GM23248 (cell line): ENCODE data around the gene RAD51B. TPM values are rescaled to one million over a fixed set of nuclear protein-coding genes. Genes with fewer than 3 reads are reported as not detected.

Experiments used
- DNase-seq: peaks from one replicate; pipeline ENCODE4 v3.0.0-alpha.2; 2015
- H2AFZ ChIP-seq: fragments of 200-600 bp; sonication (generic); 2 replicates; pipeline ENCODE4 v1.6.1; 2016; ENCODE audit warnings: antibody characterized with exemption
- H3F3A ChIP-seq: fragments of 200-600 bp; sonication (generic); 2 replicates; pipeline ENCODE4 v1.6.1; 2016; ENCODE audit warnings: mild to moderate bottlenecking, antibody characterized with exemption, mixed run types; ENCODE audit not compliant: insufficient read depth
- H3K27ac ChIP-seq: fragments of 200-600 bp; sonication (generic); 2 replicates; pipeline ENCODE4 v1.5.1; 2016; ENCODE audit warnings: mild to moderate bottlenecking
- H3K27me3 ChIP-seq: fragments of 200-600 bp; sonication (generic); replicated peaks from 2 replicates; pipeline ENCODE4 v1.6.1; 2016; ENCODE audit warnings: mild to moderate bottlenecking; ENCODE audit not compliant: insufficient read depth
- H3K36me3 ChIP-seq: fragments of 200-600 bp; sonication (generic); 2 replicates; pipeline ENCODE4 v1.6.1; 2016; ENCODE audit warnings: low read depth, mild to moderate bottlenecking
- H3K4me1 ChIP-seq: fragments of 200-600 bp; sonication (generic); 2 replicates; pipeline ENCODE4 v1.6.1; 2016; ENCODE audit warnings: mild to moderate bottlenecking; ENCODE audit not compliant: insufficient read depth
- H3K4me2 ChIP-seq: fragments of 200-600 bp; sonication (generic); one replicate; pipeline ENCODE4 v1.6.1; 2016; ENCODE audit warnings: mild to moderate bottlenecking; ENCODE audit not compliant: unreplicated experiment
- H3K4me3 ChIP-seq: fragments of 200-600 bp; sonication (generic); 2 replicates; pipeline ENCODE4 v1.5.1; 2016; ENCODE audit warnings: mild to moderate bottlenecking
- H3K79me2 ChIP-seq: fragments of 200-600 bp; sonication (generic); 2 replicates; pipeline ENCODE4 v1.6.1; 2016; ENCODE audit warnings: mild to moderate bottlenecking; ENCODE audit not compliant: insufficient read depth
- H3K9ac ChIP-seq: fragments of 200-600 bp; sonication (generic); 2 replicates; pipeline ENCODE4 v1.6.1; 2016; ENCODE audit warnings: mild to moderate bottlenecking
- H3K9me2 ChIP-seq: fragments of 200-600 bp; sonication (generic); 2 replicates; pipeline ENCODE4 v1.6.1; 2016; ENCODE audit warnings: mixed run types, mild to moderate bottlenecking, moderate library complexity; ENCODE audit not compliant: insufficient read depth
- H3K9me3 ChIP-seq: fragments of 200-600 bp; sonication (generic); one replicate; pipeline ENCODE4 v1.6.1; 2017; ENCODE audit warnings: low read depth
- H4K20me1 ChIP-seq: fragments of 200-600 bp; sonication (generic); 2 replicates; pipeline ENCODE4 v1.6.0; 2016; ENCODE audit not compliant: insufficient read depth
- EZH2 ChIP-seq: fragments of 200-600 bp; sonication (generic); IDR thresholded peaks from 2 replicates; pipeline ENCODE4 v1.6.1; 2018; ENCODE audit warnings: antibody characterized with exemption, mild to moderate bottlenecking; ENCODE audit not compliant: insufficient read depth, poor library complexity, severe bottlenecking
- EZH2phosphoT487 ChIP-seq: fragments of 200-600 bp; sonication (generic); IDR thresholded peaks from 2 replicates; pipeline ENCODE4 v1.6.1; 2018; ENCODE audit warnings: antibody characterized with exemption, moderate library complexity, mild to moderate bottlenecking, low read depth; ENCODE audit not compliant: insufficient read depth
- WGBS, 2 experiments: methylation state at CpG; one replicate each; pipeline ENCODE4 v1.1.6; 2015 to 2017; ENCODE audit warnings: low lambda C conversion rate in 2 of 2, low coverage in 1 of 2; ENCODE audit errors: missing lambda C conversion rate in 2 of 2; 5-methylcytosine and 5-hydroxymethylcytosine counted together
- in situ Hi-C: fragments of 300-500 bp; cut with MboI; formaldehyde crosslinking; loops from 2 replicates; pipeline ENCODE4 v1.15.0; 2020
- polyA plus RNA-seq: library from polyadenylated mRNA; unstranded; fragments of >200 nt; fragmentation: Nextera tagmentation; extraction: Ambion mirVana; gene quantifications from 2 replicates; pipeline ENCODE4 v1.2.1, GENCODE V29; 2016
- total RNA-seq: library from RNA; depleted of rRNA; stranded (reverse); fragments of >200 nt; shearing (Covaris generic); gene quantifications from 2 replicates; pipeline ENCODE4 v1.2.3, GENCODE V29; 2014

Gene RAD51B
- total and polyA plus RNA-seq, 2 experiments from 2014 or later = 4.0 to 8.8 TPM

DNA sequence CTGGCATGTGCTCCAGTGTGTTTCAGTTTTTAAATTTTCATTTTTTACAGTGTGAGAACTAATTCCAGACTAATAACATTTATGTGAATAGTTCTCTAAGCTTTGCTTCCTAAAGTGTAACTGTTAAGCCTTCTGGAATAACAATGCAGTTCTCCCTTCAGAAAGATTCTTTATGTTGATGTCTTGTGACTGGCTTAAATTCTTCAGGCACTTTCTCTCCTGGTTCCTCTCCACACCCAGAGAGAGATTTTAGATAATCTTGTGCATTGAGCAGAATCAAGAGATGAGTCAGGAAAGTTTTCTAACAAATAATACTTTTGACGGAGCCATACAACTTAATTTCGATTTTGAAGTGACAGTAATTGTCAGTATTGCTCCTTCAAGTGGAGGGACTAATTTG lies 118.5 kb downstream of the RAD51B start:
- in situ Hi-C loops = no loop called here
- Histone ChIP-seq H3K27ac (no peak overlapping the region), H3K9me2 (no peaks in the 10 kb centered on the region), H3K4me3 (no peak overlapping the region), H3K27me3 (no peaks in the 10 kb centered on the region), H3K9me3 (no peaks in the 10 kb centered on the region), H3K36me3 (no peaks in the 10 kb centered on the region), H3K4me1 (peaks cover 34% of the 10 kb centered on the region), H4K20me1 (no peaks in the 10 kb centered on the region), H3K79me2 (0 out of 2 replicates have a peak, but pooled peaks cover 4% of the 10 kb centered on the region), H3K4me2 (no peak overlapping the region), H3F3A (peaks cover 28% of the 10 kb centered on the region), H3K9ac (no peak overlapping the region), H2AFZ (no peak overlapping the region)
- TF ChIP-seq EZH2 (no peak), EZH2phosphoT487 (no peak)
- DNase-seq = no peak
- WGBS, 2 experiments = 47 to 57% methylated on average over 2 of the region's 2 CpGs

GRCh38 chr14:67940486-67941455 lies 121.2 kb downstream of the RAD51B start:
- H3K27ac ChIP-seq = peak overlapping the region; percentile 69
- TF ChIP-seq EZH2phosphoT487 (no peak), EZH2 (no peak)
- H4K20me1 ChIP-seq = no peaks in the 10 kb centered on the region
- H3K4me1 ChIP-seq = peaks cover 39% of the 10 kb centered on the region
- WGBS, 2 experiments = 2 to 4% methylated on average over 4 of the region's 4 CpGs
- no peaks in the 10 kb centered on the region for H3K9me2 ChIP-seq
- no peaks in the 10 kb centered on the region for H3K9me3 ChIP-seq
- H3K79me2 ChIP-seq = peaks cover 4% of the 10 kb centered on the region; the same call in 1 of the 2 replicates
- H3F3A ChIP-seq = peaks cover 28% of the 10 kb centered on the region
- no peaks in the 10 kb centered on the region for H3K27me3 ChIP-seq
- H3K36me3 ChIP-seq = no peaks in the 10 kb centered on the region
- 0 out of 2 replicates have a peak overlapping the region, but pooled peaks have one; percentile 10 for H2AFZ ChIP-seq
- in situ Hi-C loops = loop anchor here (10.0 kb wide), 2 partner anchors 304 to 884 kb away; no protein-coding TSS in a partner anchor
- peak overlapping the region; percentile 48 for H3K9ac ChIP-seq
- peak overlapping the region; percentile 43 for H3K4me3 ChIP-seq
- DNase-seq = peak; percentile 73
- H3K4me2 ChIP-seq = peak overlapping the region; percentile 68

GRCh38 chr14:67941456-67942018 lies 122.0 kb downstream of the RAD51B start:
- H3K9ac ChIP-seq = peak overlapping the region; percentile 48
- H3K9me3 ChIP-seq = no peaks in the 10 kb centered on the region
- peak overlapping the region; percentile 43; the same call in 1 of the 2 replicates for H3K4me3 ChIP-seq
- H3K4me2 ChIP-seq = peak overlapping the region; percentile 68
- H3K9me2 ChIP-seq = no peaks in the 10 kb centered on the region
- no peaks in the 10 kb centered on the region for H3K27me3 ChIP-seq
- peaks cover 28% of the 10 kb centered on the region for H3F3A ChIP-seq
- peaks cover 39% of the 10 kb centered on the region for H3K4me1 ChIP-seq
- peaks cover 4% of the 10 kb centered on the region; the same call in 1 of the 2 replicates for H3K79me2 ChIP-seq
- TF ChIP-seq EZH2phosphoT487 (no peak), EZH2 (no peak)
- in situ Hi-C loops = loop anchor here (10.0 kb wide), 2 partner anchors 303 to 883 kb away; no protein-coding TSS in a partner anchor
- no peaks in the 10 kb centered on the region for H4K20me1 ChIP-seq
- DNase-seq = peak; percentile 42
- H3K36me3 ChIP-seq = no peaks in the 10 kb centered on the region
- peak overlapping the region; percentile 47; the same call in 1 of the 2 replicates for H2AFZ ChIP-seq
- peak overlapping the region; percentile 69 for H3K27ac ChIP-seq
- 0 to 4% methylated on average over 1 of the region's 1 CpG for WGBS, 2 experiments

GRCh38 chr14:67942080-67942710 lies 122.6 kb downstream of the RAD51B start:
- no peaks in the 10 kb centered on the region for H3K36me3 ChIP-seq
- H3K4me1 ChIP-seq = peaks cover 39% of the 10 kb centered on the region
- DNase-seq = peak; percentile 24
- H3K4me2 ChIP-seq = peak overlapping the region; percentile 68
- H3K9me3 ChIP-seq = no peaks in the 10 kb centered on the region
- WGBS, 2 experiments = 33 to 40% methylated on average over 4 of the region's 4 CpGs
- H3K4me3 ChIP-seq = peak overlapping the region; percentile 43
- H3K9ac ChIP-seq = peak overlapping the region; percentile 48
- H4K20me1 ChIP-seq = no peaks in the 10 kb centered on the region
- H3K27me3 ChIP-seq = no peaks in the 10 kb centered on the region
- H3K79me2 ChIP-seq = peaks cover 4% of the 10 kb centered on the region; the same call in 1 of the 2 replicates
- H3K27ac ChIP-seq = peak overlapping the region; percentile 69
- in situ Hi-C loops = loop anchor here (10.0 kb wide), 2 partner anchors 303 to 883 kb away; no protein-coding TSS in a partner anchor
- H3F3A ChIP-seq = peaks cover 28% of the 10 kb centered on the region
- no peak for TF ChIP-seq EZH2phosphoT487
- TF ChIP-seq EZH2 = no peak
- peak overlapping the region; percentile 47 for H2AFZ ChIP-seq
- H3K9me2 ChIP-seq = no peaks in the 10 kb centered on the region
